GM15510 (cell line): ENCODE measurements around the gene B2M.
A peak's percentile ranks its signal among the peaks of the same experiment; 100 is the strongest.

Experiments
- POLR2A ChIP-seq: IDR thresholded peaks from 3 replicates; pipeline ENCODE4 v1.6.1; 2011; ENCODE audit warnings: borderline replicate concordance; ENCODE audit not compliant: insufficient read length; ENCODE audit errors: extremely low read depth

Gene B2M

DNA sequence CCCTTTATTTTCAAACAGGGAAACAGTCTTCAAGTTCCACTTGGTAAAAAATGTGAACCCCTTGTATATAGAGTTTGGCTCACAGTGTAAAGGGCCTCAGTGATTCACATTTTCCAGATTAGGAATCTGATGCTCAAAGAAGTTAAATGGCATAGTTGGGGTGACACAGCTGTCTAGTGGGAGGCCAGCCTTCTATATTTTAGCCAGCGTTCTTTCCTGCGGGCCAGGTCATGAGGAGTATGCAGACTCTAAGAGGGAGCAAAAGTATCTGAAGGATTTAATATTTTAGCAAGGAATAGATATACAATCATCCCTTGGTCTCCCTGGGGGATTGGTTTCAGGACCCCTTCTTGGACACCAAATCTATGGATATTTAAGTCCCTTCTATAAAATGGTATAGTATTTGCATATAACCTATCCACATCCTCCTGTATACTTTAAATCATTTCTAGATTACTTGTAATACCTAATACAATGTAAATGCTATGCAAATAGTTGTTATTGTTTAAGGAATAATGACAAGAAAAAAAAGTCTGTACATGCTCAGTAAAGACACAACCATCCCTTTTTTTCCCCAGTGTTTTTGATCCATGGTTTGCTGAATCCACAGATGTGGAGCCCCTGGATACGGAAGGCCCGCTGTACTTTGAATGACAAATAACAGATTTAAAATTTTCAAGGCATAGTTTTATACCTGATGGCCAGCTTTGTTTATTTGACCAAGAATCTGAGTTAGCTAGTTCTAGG, 7.0 kb downstream of the B2M start:
- no peak for TF ChIP-seq POLR2A

DNA sequence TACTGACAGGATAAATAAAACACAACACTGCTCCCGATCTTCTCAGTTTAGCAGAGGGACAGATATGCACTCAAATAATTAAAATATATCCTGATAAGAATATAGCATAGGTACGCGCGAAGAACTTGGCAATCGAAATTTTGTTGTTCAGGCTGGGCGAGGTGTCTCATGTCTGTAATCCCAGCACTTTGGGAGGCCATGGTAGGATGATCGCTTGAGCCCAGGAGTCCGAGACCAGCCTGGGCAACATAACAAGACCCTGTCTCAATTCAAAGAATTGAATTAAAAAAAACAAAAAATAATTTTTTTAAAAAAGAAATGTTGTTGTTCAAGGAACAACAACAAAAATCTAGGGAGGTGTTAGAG, 7.6 kb downstream of the B2M start:
- no peak for TF ChIP-seq POLR2A

DNA sequence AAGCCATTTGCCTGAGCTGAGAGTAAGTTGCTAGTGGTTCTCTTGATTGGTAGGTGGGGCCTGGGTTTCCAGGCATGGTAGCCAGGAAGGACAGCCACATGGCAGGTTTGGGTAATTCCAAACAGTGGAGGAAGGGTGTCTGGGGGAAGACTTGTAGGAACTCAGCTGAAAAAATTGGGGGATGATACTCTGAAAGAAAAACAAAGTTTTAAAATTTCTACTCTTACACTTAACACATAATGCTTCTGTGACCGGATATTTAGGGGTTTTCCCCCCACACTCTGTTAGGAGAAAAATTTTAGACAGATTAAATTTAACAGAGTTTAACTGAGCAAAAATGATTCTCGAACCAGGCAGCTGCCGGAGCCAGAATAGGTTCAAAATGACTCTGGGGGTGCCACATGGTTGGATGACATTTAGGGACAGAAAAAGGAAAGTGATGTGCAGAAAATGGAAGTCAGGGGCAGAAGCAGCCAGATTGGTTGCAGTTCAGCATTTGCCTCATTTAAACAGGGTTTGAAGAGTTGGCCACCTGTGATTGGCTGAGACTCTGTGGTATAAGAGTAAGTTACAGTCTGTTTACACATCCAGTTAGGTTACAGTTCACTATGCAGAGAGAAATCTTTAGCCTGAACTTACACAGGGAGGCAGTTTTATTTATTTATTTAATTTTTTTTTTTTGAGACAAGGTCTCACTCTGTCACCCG, 8.1 kb downstream of the B2M start:
- TF ChIP-seq POLR2A: peak; percentile 62

DNA sequence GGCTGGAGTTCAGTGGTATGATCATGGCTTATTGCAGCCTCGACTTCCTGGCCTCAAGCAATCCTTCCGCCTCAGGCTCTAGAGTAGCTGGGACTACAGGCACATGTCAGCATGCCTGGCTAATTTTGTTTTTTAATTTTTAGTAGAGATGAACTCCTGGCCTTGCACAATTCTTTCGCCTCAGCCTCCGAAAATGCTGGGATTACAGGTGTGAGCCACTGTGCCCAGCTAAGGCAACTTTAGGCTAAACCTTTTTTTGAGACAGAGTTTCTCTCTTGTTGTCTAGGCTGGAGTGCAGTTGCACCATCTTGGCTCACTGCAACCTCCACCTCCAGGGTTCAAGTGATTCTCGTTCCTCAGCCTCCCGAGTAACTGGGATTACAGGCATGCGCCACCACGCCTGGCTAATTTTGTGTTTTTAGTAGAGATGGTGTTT, 8.7 kb downstream of the B2M start:
- TF ChIP-seq POLR2A: peak; percentile 42

DNA sequence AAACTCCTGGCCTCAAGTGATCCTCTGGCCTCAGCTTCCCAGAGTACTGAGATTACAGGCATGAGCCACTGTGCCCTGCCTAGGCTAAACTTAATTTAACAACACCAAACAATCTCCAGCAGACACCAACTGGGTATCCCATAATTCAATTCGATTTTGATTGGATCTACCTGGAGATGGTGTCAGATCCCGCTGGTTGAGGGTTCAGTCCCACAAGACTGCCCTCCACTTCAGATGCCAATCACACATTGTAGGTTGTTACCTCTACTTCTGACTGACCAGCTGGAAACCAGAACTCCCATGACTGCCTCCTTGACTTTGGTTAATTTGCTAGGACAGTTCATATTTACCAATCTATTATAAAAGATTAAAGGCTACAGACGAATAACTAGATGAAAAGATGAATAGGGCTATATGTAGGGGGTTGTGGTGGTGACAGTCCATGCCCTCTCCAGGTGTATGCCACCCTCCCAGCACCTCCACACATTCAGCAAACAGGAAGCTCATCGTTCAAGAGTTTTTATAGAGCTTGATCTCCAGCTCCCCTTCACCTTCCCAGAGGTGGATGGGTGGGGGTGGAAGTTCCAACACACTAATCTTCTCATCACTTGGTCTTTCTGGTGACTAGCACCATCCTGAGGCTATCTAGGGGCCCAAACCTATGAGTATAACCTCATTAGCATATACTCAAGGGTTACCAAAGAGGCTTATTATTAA, 9.3 kb downstream of the B2M start:
- TF ChIP-seq POLR2A: no peak

DNA sequence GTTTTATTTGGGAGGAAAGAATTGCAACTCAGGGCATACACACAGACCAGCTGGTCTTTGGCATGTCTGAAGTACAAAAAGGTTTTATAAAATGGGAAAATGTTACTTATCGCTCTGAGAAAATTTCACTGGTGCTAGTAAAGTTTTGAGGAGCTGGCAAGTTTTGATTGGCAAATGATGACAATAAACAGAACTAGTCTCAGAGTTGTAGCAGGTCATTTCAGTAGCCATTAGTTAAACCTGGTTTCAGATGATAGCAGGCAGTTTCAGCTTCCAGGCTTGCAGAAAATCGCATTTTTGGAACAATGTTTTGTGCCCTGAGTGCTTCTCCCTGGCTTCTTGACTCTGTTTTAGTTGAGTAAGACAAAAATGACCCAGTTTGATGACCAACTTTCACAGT, 10.7 kb downstream of the B2M start:
- TF ChIP-seq POLR2A: no peak

DNA sequence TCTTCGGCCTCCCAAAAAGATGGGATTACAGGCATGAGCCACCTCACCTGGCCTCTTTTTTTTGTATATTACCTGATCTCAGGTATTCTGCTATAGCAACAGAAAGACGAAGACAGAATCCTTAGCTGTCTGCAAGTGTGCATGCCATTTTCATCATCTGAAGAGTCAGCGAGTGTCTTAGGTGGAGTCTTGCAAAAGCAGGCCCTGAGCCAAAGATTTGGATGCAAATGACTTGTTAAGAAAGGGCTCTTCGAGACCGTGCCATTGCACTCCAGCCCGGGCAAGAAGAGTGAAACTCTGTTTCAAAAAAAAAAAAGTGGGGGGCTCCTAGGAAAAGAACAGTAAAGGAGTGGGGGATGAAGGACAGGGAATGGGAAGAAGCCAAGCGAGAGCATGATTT, 14.8 kb downstream of the B2M start:
- TF ChIP-seq POLR2A: no peak

DNA sequence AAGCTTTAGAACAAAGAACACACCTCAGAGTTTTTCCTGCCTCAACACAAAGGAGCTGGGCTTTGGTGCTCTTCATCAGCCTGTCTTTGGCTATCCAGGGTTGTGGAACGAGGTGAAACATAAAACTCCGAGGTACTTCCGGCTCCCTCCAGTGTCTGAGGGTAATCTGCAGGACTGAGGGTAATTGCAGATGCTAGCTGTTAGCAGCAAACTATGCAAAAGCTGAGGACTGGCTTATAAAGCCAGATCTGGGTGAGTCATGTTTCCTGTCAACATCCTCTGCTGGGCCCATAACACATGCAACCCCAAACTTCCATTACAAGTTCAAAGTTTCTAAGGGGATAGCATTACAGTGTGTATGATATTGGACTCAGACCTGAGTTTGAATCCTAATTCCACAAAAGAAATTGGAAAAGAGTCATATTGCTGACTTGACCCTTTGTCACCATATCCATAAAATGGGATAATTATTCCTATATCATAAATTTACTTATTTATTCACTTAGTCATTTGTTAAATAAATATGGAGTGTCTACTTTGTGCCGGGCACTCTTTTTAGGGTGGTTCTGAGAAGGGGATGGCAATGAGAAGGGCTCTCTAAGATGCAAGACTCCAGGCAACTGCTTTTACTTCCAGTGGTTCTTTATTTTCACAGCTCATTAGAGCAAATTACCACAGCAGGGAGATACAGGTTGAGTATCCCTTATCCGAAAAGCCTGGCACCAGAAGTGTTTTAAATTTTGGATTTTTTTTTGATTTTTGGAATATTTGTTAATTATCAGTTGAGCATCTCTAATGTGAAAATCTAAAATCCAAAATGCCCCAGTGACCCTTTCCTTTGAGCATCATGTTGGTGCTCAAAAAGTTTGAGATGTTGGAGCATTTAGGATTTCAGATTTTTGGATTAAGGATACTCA, 15.5 kb downstream of the B2M start:
- TF ChIP-seq POLR2A: peak; percentile 89

DNA sequence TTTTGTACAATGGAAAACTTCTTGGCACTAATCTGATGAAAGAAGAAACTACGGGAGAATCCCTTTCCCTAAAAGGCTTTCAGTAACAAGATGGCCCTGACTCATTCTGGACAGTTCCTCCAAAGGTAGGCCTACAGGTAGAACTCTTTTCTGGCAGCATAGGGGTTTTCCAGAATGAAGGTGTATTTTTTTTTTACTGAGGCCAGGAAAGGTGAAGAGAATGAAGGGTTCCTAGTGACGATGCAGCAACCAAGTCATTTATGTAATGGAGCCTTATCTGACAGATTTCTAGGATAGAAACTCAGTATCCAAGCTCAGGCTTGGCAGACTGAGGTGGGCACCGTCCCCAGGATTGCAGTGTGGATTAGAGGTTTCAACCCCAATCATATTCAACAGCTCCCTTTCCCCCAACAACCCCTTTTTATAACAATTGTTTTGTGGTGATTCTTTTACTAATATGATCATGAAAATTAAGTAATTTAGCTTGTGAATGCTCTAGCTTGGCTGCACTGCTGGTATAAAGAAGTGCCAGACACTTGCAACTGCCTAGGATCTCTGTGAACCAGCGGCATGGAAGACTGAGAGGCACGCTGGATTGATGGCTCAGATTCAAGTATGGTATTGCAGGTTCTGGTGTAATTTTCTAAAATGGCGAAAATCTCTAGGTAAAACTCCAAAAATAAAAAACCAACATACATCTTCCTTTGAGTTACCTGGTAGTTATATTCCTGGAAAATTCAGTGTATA, 16.3 kb downstream of the B2M start:
- TF ChIP-seq POLR2A: no peak

DNA sequence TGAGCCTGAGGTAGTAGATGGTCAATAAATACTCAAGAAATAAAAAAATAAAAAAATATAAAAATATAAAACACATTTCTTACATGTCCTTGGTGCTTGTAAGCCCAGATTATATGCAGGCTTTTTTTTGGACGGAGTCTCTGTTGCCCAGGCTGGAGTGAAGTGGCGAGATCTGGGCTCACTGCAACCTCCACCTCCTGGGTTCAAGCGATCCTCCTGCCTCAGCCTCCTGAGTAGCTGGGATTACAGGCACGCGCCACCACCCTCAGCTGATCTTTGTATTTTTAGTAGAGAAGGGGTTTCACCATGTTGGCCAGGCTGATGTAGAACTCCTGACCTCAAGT, 16.9 kb downstream of the B2M start:
- TF ChIP-seq POLR2A: peak; percentile 32

DNA sequence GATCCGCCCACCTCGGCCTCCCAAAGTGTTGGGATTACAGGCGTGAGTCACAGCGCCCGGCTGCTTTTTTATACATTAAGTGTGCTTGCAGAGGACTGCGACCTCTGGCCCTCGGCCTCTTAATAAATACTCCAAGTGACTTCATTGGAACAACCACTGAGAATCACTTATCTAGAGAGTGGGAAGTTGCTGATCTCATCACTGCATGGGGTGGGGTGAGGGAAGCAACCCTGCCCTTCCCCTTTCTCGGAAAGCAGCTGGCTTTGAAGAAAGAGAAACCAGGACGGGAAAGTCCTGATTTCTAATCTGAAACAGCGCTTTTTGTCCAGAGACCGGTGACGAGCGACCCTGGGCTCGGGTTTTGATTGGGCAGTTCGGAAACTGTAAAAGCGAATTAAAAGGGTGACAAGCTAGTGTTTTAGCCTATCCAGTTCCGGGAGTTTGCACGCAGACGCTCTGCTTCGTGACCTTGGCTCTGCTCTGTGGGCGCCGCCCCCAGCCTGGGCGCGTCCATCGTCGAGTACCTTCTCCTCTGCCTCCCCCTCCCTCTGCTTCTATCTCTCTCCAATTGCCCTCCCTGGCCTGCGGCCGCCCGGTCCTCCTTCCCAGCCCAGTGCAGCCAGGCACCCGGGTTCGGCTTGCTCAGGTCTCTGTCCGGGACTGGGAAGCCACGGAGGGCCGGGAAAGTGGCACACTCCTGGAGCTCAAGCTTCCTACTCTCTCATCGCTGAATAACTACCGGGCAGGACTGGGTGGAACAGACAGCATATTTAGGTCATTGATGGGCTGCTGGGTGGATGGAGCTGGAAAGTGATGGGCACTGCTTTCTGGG, 17.5 kb downstream of the B2M start:
- TF ChIP-seq POLR2A: peak; percentile 86

DNA sequence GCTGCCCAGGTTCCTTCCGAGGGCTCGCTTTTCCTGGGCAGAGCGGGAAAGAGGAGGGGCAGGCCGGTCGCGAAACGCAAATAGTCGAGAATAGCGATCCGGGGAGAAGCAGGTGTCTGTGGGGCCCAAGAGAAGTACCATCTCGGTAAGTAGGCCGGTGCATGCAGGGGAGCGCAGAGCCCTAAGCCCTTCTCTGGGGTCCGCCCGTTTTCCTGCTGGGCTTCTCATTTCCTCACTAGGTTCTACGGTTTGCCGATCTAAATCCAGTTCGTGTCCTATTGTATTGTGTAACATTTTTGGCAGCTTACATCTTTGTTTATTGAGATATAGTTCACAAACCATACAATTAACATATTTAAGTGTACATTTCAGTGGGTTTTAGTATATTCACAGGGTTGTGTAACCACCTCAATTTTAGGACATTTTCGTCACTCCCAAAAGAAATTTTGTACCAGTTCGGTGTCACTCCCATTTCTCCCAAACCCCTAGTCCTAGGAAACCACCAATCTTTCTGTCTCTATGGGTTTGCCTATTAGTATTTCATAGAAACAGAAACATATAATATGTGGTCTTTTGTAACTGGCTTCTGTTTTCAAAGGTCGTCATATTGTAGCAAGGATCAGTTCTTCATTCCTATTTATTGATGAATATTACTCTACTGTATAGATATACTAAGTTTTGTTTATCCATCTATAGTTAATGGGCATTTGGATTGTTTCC, 18.3 kb downstream of the B2M start:
- no peak for TF ChIP-seq POLR2A
